ENCODE measurements around the gene SH2D6. TPM values are rescaled to one million over a fixed set of nuclear protein-coding genes. Genes with fewer than 3 reads are reported as not detected.

The SH2D6 gene
- total and polyA plus RNA-seq, 9 of the 15 experiments (the other 6 are each of a cell fraction or from before 2014, with no cell fraction given) = 0.07 to 0.76 (median 0.33) TPM; not detected in 2

DNA sequence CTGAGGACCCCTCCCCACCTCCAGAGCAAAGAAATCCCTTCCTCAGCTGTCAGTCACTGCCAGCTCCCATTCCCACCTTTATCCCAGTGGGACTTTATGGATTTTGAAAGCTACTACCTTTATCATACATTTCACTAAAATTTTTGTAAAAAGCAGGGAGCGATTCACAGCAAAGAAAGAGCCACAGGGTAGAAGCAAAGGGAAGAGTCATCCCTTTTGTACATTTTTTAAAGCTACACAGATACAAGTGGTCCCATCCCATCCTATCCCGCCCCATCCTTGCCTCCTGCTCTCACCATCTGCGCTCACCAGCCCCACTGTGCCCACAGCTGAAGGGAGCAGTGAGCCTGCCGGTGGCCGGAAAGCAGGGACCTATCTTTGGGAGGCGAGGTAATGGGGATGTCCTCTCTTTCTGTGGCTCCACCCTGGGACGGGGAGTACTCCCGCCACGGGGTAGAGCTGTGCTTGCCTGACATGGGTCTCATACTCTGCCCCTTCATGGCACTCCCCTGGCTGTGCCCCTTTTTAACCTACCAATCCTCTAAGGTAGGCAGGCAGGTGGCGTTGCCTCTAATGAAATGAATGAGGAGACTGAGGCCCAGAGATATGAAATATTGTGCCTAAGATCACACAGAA is 13.2 kb downstream of the SH2D6 start:
- no peaks in the 10 kb centered on the region for H4K20me1 ChIP-seq (replicated peaks; ENCODE audit: control insufficient read depth, insufficient read depth, low read length)
- H3K27ac ChIP-seq (ENCODE audit: extremely low read depth, low read depth, low read length) = no peak overlapping the region
- CTCF ChIA-PET (ENCODE audit: low intra/inter-chr PET ratio) = no interaction called here
- H3K9me1 ChIP-seq (ENCODE audit: control insufficient read depth, insufficient read depth, low read length) = no peaks in the 10 kb centered on the region
- POLR2A ChIA-PET = interaction anchor here (1.0 to 63.9 kb wide), 2 partner anchors 12 to 114 kb away, joined by 3 to 1576 read pairs; partner anchors contain the start of gene MAT2A
- DNase-seq (ENCODE audit: extremely low read depth in 1 of 4, low spot score in 3 of 4) (no peak), FAIRE-seq (no peak), ATAC-seq (no peak)
- in situ Hi-C loops (cut with MboI) = no loop called here
- peak overlapping the region in 1 of 2 experiments; percentile 50; a peak in 1 of 4 replicates for H3K9ac ChIP-seq (ENCODE audit: insufficient read depth in 1 of 2, low read depth in 2 of 2, low read length in 2 of 2)
- BruUV-seq (replicated peaks) = no TSS peak
- H3K4me2 ChIP-seq (ENCODE audit: insufficient read depth, low read length) = no peak overlapping the region
- no peaks in the 10 kb centered on the region for H3K79me2 ChIP-seq (ENCODE audit: control insufficient read depth, insufficient read depth, low read length)
- peaks cover 40 to 61% of the 10 kb centered on the region in 2 experiments for H3K4me1 ChIP-seq (replicated peaks in 1 of 2; ENCODE audit: control insufficient read depth in 2 of 2, insufficient read depth in 2 of 2, low read length in 2 of 2)
- H2AFZ ChIP-seq (ENCODE audit: low read depth, low read length) = no peak overlapping the region
- no peaks in the 10 kb centered on the region for H3K36me3 ChIP-seq (ENCODE audit: control insufficient read depth, insufficient read depth, low read length)
- no peaks in the 10 kb centered on the region for H3K27me3 ChIP-seq (ENCODE audit: control insufficient read depth in 2 of 2, insufficient read depth in 2 of 2, low read length in 2 of 2)
- intact Hi-C loops (cut with micrococcal nuclease) = no loop called here
- WGBS (ENCODE audit: insufficient coverage, low coverage, missing lambda C conversion rate) = 64% methylated on average over 10 of the region's 10 CpGs
- no peak overlapping the region for H3K4me3 ChIP-seq
- no peaks in the 10 kb centered on the region for H3K9me3 ChIP-seq (replicated peaks; ENCODE audit: control insufficient read depth, insufficient read depth, low read depth, low read length)
- TF ChIP-seq RBM15 (IDR thresholded peaks at IDR 0.05; ENCODE audit: insufficient read depth, low read length) = no peak
- TF ChIP-seq, protein P1, sequence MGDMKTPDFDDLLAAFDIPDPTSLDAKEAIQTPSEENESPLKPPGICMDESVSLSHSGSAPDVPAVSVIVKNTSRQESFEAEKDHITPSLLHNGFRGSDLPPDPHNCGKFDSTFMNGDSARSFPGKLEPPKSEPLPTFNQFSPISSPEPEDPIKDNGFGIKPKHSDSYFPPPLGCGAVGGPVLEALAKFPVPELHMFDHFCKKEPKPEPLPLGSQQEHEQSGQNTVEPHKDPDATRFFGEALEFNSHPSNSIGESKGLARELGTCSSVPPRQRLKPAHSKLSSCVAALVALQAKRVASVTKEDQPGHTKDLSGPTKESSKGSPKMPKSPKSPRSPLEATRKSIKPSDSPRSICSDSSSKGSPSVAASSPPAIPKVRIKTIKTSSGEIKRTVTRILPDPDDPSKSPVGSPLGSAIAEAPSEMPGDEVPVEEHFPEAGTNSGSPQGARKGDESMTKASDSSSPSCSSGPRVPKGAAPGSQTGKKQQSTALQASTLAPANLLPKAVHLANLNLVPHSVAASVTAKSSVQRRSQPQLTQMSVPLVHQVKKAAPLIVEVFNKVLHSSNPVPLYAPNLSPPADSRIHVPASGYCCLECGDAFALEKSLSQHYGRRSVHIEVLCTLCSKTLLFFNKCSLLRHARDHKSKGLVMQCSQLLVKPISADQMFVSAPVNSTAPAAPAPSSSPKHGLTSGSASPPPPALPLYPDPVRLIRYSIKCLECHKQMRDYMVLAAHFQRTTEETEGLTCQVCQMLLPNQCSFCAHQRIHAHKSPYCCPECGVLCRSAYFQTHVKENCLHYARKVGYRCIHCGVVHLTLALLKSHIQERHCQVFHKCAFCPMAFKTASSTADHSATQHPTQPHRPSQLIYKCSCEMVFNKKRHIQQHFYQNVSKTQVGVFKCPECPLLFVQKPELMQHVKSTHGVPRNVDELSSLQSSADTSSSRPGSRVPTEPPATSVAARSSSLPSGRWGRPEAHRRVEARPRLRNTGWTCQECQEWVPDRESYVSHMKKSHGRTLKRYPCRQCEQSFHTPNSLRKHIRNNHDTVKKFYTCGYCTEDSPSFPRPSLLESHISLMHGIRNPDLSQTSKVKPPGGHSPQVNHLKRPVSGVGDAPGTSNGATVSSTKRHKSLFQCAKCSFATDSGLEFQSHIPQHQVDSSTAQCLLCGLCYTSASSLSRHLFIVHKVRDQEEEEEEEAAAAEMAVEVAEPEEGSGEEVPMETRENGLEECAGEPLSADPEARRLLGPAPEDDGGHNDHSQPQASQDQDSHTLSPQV (IDR thresholded peaks at IDR 0.05) = no peak
- no peak for TF ChIP-seq SREBF2 (CRISPR knock-in tag; IDR thresholded peaks at IDR 0.05)
- TF ChIP-seq TCF7L2 (IDR thresholded peaks at IDR 0.05; ENCODE audit: low read depth, low read length) = no peak
- no peak for TF ChIP-seq HDGF (IDR thresholded peaks at IDR 0.05)
- TF ChIP-seq ZC3H11A (IDR thresholded peaks at IDR 0.05; ENCODE audit: low read depth, low read length) = no peak
- TF ChIP-seq FOXA3 (CRISPR knock-in tag; conservative IDR thresholded peaks at IDR 0.05 in 1 of 2, IDR thresholded peaks at IDR 0.05 in 1 of 2) = no peak
- TF ChIP-seq, protein P2, sequence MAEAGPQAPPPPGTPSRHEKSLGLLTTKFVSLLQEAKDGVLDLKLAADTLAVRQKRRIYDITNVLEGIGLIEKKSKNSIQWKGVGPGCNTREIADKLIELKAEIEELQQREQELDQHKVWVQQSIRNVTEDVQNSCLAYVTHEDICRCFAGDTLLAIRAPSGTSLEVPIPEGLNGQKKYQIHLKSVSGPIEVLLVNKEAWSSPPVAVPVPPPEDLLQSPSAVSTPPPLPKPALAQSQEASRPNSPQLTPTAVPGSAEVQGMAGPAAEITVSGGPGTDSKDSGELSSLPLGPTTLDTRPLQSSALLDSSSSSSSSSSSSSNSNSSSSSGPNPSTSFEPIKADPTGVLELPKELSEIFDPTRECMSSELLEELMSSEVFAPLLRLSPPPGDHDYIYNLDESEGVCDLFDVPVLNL (CRISPR knock-in tag; IDR thresholded peaks at IDR 0.05; ENCODE audit: low read depth) = no peak
- TF ChIP-seq RB1 (IDR thresholded peaks at IDR 0.05; ENCODE audit: low read depth) = no peak
- TF ChIP-seq, protein P3, sequence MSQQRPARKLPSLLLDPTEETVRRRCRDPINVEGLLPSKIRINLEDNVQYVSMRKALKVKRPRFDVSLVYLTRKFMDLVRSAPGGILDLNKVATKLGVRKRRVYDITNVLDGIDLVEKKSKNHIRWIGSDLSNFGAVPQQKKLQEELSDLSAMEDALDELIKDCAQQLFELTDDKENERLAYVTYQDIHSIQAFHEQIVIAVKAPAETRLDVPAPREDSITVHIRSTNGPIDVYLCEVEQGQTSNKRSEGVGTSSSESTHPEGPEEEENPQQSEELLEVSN (IDR thresholded peaks at IDR 0.05; ENCODE audit: borderline replicate concordance in 1 of 2, extremely low read depth in 1 of 2, insufficient read depth in 1 of 2, insufficient read length in 1 of 2, low read depth in 1 of 2, low read length in 1 of 2, poor library complexity in 1 of 2, severe bottlenecking in 1 of 2) = no peak
- TF ChIP-seq KLF1 (tag; IDR thresholded peaks at IDR 0.05) = no peak
- TF ChIP-seq, protein P4, sequence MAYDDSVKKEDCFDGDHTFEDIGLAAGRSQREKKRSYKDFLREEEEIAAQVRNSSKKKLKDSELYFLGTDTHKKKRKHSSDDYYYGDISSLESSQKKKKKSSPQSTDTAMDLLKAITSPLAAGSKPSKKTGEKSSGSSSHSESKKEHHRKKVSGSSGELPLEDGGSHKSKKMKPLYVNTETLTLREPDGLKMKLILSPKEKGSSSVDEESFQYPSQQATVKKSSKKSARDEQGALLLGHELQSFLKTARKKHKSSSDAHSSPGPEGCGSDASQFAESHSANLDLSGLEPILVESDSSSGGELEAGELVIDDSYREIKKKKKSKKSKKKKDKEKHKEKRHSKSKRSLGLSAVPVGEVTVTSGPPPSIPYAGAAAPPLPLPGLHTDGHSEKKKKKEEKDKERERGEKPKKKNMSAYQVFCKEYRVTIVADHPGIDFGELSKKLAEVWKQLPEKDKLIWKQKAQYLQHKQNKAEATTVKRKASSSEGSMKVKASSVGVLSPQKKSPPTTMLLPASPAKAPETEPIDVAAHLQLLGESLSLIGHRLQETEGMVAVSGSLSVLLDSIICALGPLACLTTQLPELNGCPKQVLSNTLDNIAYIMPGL (CRISPR knock-in tag; IDR thresholded peaks at IDR 0.05) = no peak
- no peak for TF ChIP-seq YBX1 (IDR thresholded peaks at IDR 0.05)
- TF ChIP-seq FOS (IDR thresholded peaks at IDR 0.05; ENCODE audit: extremely low read depth, insufficient read length) = no peak

All from K562 (cell line).